SHP77 (cell line): ENCODE measurements around the gene XYLT1.

Source experiments
- DNase-seq, 2 experiments: peaks; one replicate each; lab custom pipeline; 2025; lab: John Stamatoyannopoulos, UW

XYLT1 gene

GRCh38 chr16:17396762-17397498 is 73.8 kb downstream of the XYLT1 start:
- DNase-seq, result peak; percentile 50 to 59

GRCh38 chr16:17395849-17396480 is 74.8 kb downstream of the XYLT1 start:
- no peak for DNase-seq

GRCh38 chr16:17392857-17393692 is 77.7 kb downstream of the XYLT1 start:
- no peak for DNase-seq

GRCh38 chr16:17392127-17392856 is 78.5 kb downstream of the XYLT1 start:
- DNase-seq, result no peak

GRCh38 chr16:17391715-17392114 is 79.0 kb downstream of the XYLT1 start:
- DNase-seq, result no peak

DNA sequence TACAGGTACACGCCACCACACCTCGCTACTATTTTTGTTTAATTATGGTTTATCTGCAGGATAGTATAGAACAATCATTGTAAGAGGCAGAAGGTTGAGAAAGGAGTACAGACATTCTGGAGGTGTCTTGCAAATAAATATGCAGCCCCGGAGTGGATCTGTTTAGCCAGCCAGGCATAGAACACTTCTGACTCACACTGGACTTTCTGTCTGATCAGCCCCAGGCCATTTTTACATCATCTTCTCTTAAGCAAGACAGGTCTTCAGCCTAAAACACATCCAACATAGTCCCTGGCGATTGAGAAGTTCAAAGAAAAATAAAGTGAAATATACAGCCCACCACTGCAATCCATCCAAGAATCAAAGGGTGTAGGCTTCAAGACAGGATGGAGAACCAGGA is 81.4 kb downstream of the XYLT1 start:
- no peak for DNase-seq

DNA sequence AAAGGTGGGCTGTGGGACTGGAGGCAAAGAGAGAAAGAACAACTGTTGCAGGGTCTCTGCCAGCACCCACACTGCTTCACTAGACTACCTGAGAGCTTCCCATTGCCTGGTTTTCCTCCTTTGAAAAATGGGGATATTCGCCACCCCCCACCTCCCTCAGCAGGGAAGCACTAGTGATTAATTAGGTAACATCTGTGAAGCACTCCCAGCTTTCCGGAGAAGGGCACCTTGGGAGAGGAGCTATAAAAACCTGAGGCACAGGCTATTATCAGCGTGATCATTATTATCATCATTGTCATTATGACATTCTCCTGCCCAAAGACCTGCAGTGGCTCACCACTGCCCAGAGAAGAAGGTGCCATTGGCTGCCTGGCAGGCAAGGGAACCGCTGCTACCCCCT is 83.5 kb downstream of the XYLT1 start:
- DNase-seq, result no peak

DNA sequence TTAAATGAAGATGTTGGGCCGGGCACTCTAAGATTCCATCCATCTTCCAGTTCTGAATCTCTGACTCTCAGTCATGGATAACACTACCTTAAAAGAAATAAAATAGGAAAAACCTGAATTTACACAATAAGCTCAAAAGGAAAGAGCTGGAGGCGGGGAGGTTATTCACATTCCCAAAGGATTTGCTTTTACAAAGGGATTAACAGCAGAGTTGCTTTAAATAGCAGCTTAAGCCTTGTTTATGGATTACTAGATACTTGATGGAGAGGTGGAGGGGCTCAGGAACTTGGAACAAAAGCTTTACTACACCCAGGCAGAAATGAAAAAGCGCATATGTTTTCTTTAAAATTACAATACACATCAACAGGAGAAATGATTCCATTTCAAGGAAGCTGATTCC is 84.5 kb downstream of the XYLT1 start:
- DNase-seq, result no peak

GRCh38 chr16:17384471-17384870 is 86.3 kb downstream of the XYLT1 start:
- DNase-seq, result no peak

GRCh38 chr16:17382949-17383863 is 87.6 kb downstream of the XYLT1 start:
- no peak for DNase-seq

GRCh38 chr16:17382514-17382913 is 88.2 kb downstream of the XYLT1 start:
- no peak for DNase-seq

- no peak for DNase-seq
Measured at GRCh38 chr16:17381784-17382183, 89.0 kb downstream of the XYLT1 start.

GRCh38 chr16:17380613-17381012 is 90.1 kb downstream of the XYLT1 start:
- DNase-seq, result no peak

DNA sequence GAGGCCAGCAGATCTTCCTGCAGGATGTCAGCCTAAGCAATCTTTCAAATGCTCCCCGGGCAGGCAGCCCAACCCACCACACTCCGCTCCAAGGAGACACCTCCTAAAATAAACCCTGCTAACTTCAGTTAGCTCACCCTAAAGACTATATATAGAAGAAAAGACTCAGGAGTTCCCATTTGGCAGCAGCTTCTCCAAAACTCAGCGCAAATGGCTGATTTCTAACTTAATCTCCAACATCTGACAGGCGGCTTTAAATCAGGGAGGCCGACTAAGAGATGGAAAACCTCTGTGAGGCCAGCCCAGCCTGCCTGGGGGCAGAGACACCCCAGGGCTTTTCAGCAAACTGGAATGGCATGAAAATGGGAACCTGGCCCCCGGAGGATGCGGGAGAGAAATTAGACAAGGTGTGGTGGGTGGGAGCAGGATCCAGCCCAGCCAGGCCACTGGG is 91.6 kb downstream of the XYLT1 start:
- DNase-seq, result no peak

GRCh38 chr16:17377360-17378324 is 93.1 kb downstream of the XYLT1 start:
- DNase-seq, result no peak

GRCh38 chr16:17375461-17376304 is 95.1 kb downstream of the XYLT1 start:
- DNase-seq, result no peak

DNA sequence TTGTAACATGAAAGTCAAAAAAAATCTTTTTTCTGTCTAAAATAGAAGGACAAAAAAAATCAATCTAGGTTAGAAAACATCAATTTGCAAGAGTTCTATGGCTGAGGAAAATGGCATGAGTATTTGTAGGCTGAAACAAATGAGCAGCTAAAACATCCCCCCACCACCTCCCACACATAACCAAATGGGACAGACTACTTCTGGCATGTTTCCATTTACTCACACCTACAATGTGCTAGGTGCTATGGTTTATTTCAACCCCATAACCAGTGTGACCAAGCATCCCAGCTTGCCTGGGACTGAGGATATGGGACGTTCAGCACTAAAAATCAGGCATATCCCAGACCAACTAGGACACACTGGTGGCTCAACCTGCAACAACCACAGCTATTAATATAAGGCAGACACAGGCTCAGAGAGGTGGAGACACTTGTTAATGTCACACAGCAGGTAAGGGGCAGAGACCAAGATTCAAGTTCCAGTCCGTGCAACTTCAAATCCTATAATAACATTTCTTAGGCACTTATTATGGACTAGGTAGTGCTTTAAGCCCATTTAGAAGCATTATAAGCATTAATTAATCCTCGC is 96.0 kb downstream of the XYLT1 start:
- no peak for DNase-seq

DNA sequence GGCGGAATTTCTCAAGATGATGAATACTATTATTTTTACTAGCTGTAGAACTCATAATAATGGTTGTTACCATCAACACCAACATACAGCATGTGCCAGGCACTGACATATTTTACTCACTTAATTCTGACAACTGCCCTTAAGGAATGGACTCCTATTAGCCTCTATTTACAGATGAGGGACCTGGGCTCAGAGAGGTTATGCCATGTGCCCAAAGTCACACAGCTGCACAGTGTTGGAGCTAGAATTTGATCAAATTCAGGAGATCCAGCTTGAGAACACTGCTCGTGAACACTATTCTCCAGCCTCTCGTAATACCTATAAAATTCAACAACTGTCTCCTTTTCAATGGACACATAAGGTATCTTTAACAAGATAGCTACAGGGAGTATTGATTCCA is 97.2 kb downstream of the XYLT1 start:
- DNase-seq, result no peak

DNA sequence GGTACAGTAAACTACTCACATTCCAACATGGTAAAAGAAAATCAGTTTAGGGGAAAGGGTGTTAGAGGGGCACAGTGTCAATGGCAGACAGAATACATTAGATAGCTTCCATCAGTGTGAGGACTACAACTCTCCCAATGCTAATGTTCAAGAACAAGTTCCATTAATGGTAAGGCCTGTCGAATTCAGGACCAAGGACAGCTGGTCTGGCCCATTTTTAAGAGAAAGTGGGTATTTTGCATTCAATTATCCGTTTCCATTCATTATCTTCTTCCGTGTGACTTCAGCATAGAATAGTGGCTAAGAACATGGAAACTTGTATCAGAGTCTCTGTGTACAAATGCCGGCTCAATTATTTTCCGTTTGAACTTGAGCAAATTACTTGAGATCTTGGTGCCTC is 98.4 kb downstream of the XYLT1 start:
- DNase-seq, result no peak
